Gastrocnemius medialis (tissue), 4 donors: ENCODE results near the gene UGT1A8.

Source experiments
- CTCF ChIP-seq, 5 experiments: fragments of 450-650 bp in 3 of 5; fragments of 200-600 bp in 2 of 5; sonication (generic) in 2 of 5; IDR thresholded peaks in 4 of 5; conservative IDR thresholded peaks in 1 of 5; 1 replicate in 4 of 5; 2 replicates in 1 of 5; pipeline ENCODE4 v1.5.1; 2016 to 2019; ENCODE audit warnings: antibody characterized with exemption in 5 of 5, mild to moderate bottlenecking in 3 of 5, moderate library complexity in 3 of 5
- POLR2A ChIP-seq, 2 donors: fragments of 450-650 bp; IDR thresholded peaks; one replicate each; pipeline ENCODE4 v1.6.1; 2017; ENCODE audit warnings: antibody characterized with exemption in 2 of 2, mild to moderate bottlenecking in 2 of 2, moderate library complexity in 2 of 2

- no peak for TF ChIP-seq CTCF (IDR thresholded peaks at IDR 0.05 in 4 of 5, conservative IDR thresholded peaks at IDR 0.05 in 1 of 5)
- TF ChIP-seq POLR2A (IDR thresholded peaks at IDR 0.05), result no peak
Measured at GRCh38 chr2:233571001-233571400, 46.4 kb upstream of the UGT1A8 start.
